H1 (cell line): Measurements from ENCODE around the gene CRTC2. TPM values are rescaled to one million over a fixed set of nuclear protein-coding genes. Genes with fewer than 3 reads are reported as not detected.

Experiments
- CTCF ChIA-PET: fragments of 300-600 bp; sonication (Branson Sonifier 250); formaldehyde crosslinking; loops from one replicate; lab custom pipeline; 2021; ENCODE audit not compliant: partially characterized antibody; lab: Charles Lee
- POLR2A ChIA-PET: fragments of 300-600 bp; sonication (Branson Sonifier 250); formaldehyde crosslinking; loops from one replicate; lab custom pipeline; 2021; ENCODE audit warnings: inconsistent platforms; ENCODE audit not compliant: partially characterized antibody; lab: Charles Lee
- DNase-seq, 2 experiments: peaks; one replicate each; pipeline versions ENCODE4 v3.0.0 to v3.0.0-alpha.2; 2010 to 2022; ENCODE audit warnings: low spot score in 2 of 2, low read depth in 1 of 2, mixed read lengths in 1 of 2
- FAIRE-seq: peaks from 2 replicates; lab custom pipeline; 2011; peaks lifted over from hg19 to GRCh38; lab: Jason Lieb, UNC
- H2AFZ ChIP-seq: 2 replicates; pipeline ENCODE4 v1.8.1; 2012; ENCODE audit warnings: low read length, inconsistent platforms
- H2AK5ac ChIP-seq: 2 replicates; pipeline ENCODE4 v1.6.1; 2013; ENCODE audit warnings: low read depth, low read length
- H2BK120ac ChIP-seq: replicated peaks from 2 replicates; pipeline ENCODE3; 2013; ENCODE audit warnings: low read depth, low read length, inconsistent platforms
- H2BK12ac ChIP-seq: 2 replicates; pipeline ENCODE4 v1.6.1; 2013; ENCODE audit warnings: low read depth, low read length
- H2BK15ac ChIP-seq: 2 replicates; pipeline ENCODE4 v1.6.1; 2013; ENCODE audit warnings: low read length
- H2BK20ac ChIP-seq: 2 replicates; pipeline ENCODE4 v1.6.1; 2013; ENCODE audit warnings: low read length
- H2BK5ac ChIP-seq: 2 replicates; pipeline ENCODE4 v1.6.1; 2013; ENCODE audit warnings: low read depth, low read length
- H3K14ac ChIP-seq: 2 replicates; pipeline ENCODE4 v1.6.1; 2013; ENCODE audit warnings: inconsistent platforms; ENCODE audit not compliant: insufficient read length
- H3K18ac ChIP-seq: 2 replicates; pipeline ENCODE4 v1.6.1; 2013; ENCODE audit warnings: low read length; ENCODE audit errors: extremely low read depth
- H3K23ac ChIP-seq: 2 replicates; pipeline ENCODE4 v1.6.1; 2013; ENCODE audit warnings: inconsistent platforms; ENCODE audit not compliant: insufficient read length
- H3K23me2 ChIP-seq: 2 replicates; pipeline ENCODE4 v1.6.1; 2013; ENCODE audit warnings: low read depth, low read length
- H3K27ac ChIP-seq: 2 replicates; pipeline ENCODE4 v1.6.1; 2011; ENCODE audit warnings: low read depth, low read length, inconsistent platforms
- H3K27me3 ChIP-seq, 4 experiments: replicated peaks in 1 of 4; 1 replicate in 1 of 4; 2 replicates in 3 of 4; pipeline versions ENCODE4 v1.6.1 to v1.8.1; 2011 to 2013; ENCODE audit warnings: low read length in 3 of 4, mild to moderate bottlenecking in 3 of 4, inconsistent platforms in 2 of 4, mixed read lengths in 2 of 4, moderate library complexity in 1 of 4; ENCODE audit not compliant: control insufficient read depth in 3 of 4, insufficient read depth in 3 of 4; ENCODE audit errors: extremely low read depth in 1 of 4
- H3K36me3 ChIP-seq, 4 experiments: 2 replicates each; pipeline versions ENCODE4 v1.6.1 to v1.8.1; 2011 to 2013; ENCODE audit warnings: mild to moderate bottlenecking in 4 of 4, low read length in 3 of 4, moderate library complexity in 2 of 4, control low read depth in 1 of 4, inconsistent platforms in 1 of 4; ENCODE audit not compliant: insufficient read depth in 4 of 4, control insufficient read depth in 2 of 4
- H3K4ac ChIP-seq: replicated peaks from 2 replicates; pipeline ENCODE3; 2013; ENCODE audit warnings: low read length, low read depth, mixed read lengths, inconsistent platforms; ENCODE audit not compliant: insufficient read length
- H3K4me1 ChIP-seq, 4 experiments: replicated peaks in 1 of 4; 1 replicate in 1 of 4; 2 replicates in 3 of 4; pipeline versions ENCODE4 v1.6.1 to v1.8.1; 2011 to 2013; ENCODE audit warnings: low read length in 3 of 4, inconsistent platforms in 2 of 4, mixed read lengths in 1 of 4; ENCODE audit not compliant: insufficient read depth in 4 of 4, control insufficient read depth in 3 of 4
- H3K4me2 ChIP-seq, 2 experiments: 2 replicates each; pipeline versions ENCODE4 v1.6.1 to v1.8.1; 2011 to 2013; ENCODE audit warnings: low read depth in 2 of 2, low read length in 2 of 2, control low read depth in 1 of 2, inconsistent platforms in 1 of 2, mild to moderate bottlenecking in 1 of 2; ENCODE audit not compliant: insufficient read depth in 1 of 2
- H3K4me3 ChIP-seq, 4 experiments: fragments of 200-600, 300-600 bp in 1 of 4; sonication (generic), shearing (Covaris generic), sonication (Bioruptor Twin) in 1 of 4; 2 replicates each; pipeline versions ENCODE4 v1.5.1 to v1.8.1; 2011 to 2016; ENCODE audit warnings: low read length in 4 of 4, low read depth in 3 of 4, control low read depth in 2 of 4, inconsistent platforms in 2 of 4, mild to moderate bottlenecking in 2 of 4, mixed read lengths in 1 of 4, moderate library complexity in 1 of 4; ENCODE audit not compliant: insufficient read depth in 2 of 4; ENCODE audit errors: extremely low read depth in 1 of 4
- H3K56ac ChIP-seq: replicated peaks from 2 replicates; pipeline ENCODE3; 2013; ENCODE audit warnings: low read depth, mild to moderate bottlenecking, mixed read lengths, low read length, inconsistent platforms; ENCODE audit not compliant: insufficient read length
- H3K79me1 ChIP-seq: 2 replicates; pipeline ENCODE4 v1.6.1; 2013; ENCODE audit warnings: low read depth, low read length, control low read depth
- H3K79me2 ChIP-seq, 2 experiments: 2 replicates each; pipeline versions ENCODE4 v1.6.1 to v1.8.1; 2012 to 2013; ENCODE audit warnings: low read length in 2 of 2, mild to moderate bottlenecking in 2 of 2, inconsistent platforms in 1 of 2; ENCODE audit not compliant: insufficient read depth in 2 of 2, control insufficient read depth in 1 of 2
- H3K9ac ChIP-seq, 4 experiments: replicated peaks in 1 of 4; 1 replicate in 1 of 4; 2 replicates in 3 of 4; pipeline versions ENCODE4 v1.6.1 to v1.8.1; 2011 to 2013; ENCODE audit warnings: low read depth in 3 of 4, low read length in 3 of 4, control low read depth in 2 of 4, mild to moderate bottlenecking in 2 of 4, moderate library complexity in 2 of 4, inconsistent platforms in 1 of 4; ENCODE audit errors: extremely low read depth in 1 of 4
- H3K9me3 ChIP-seq, 2 experiments: 2 replicates each; pipeline versions ENCODE4 v1.6.1 to v1.8.1; 2012 to 2013; ENCODE audit warnings: mild to moderate bottlenecking in 2 of 2, moderate library complexity in 2 of 2, control low read depth in 1 of 2, inconsistent platforms in 1 of 2, low read depth in 1 of 2, low read length in 1 of 2, mixed read lengths in 1 of 2; ENCODE audit not compliant: insufficient read depth in 2 of 2
- H4K20me1 ChIP-seq, 2 experiments: replicated peaks in 1 of 2; 2 replicates each; pipeline versions ENCODE3 to v1.8.1; 2011 to 2013; ENCODE audit warnings: inconsistent platforms in 2 of 2, low read length in 2 of 2, mild to moderate bottlenecking in 1 of 2; ENCODE audit not compliant: insufficient read depth in 2 of 2, control insufficient read depth in 1 of 2
- H4K5ac ChIP-seq: 2 replicates; pipeline ENCODE4 v1.6.1; 2013; ENCODE audit warnings: low read length, low read depth, mixed read lengths, inconsistent platforms; ENCODE audit not compliant: insufficient read length
- H4K8ac ChIP-seq: 2 replicates; pipeline ENCODE4 v1.8.0; 2013; ENCODE audit warnings: mild to moderate bottlenecking, moderate library complexity, low read length, inconsistent platforms; ENCODE audit not compliant: insufficient read depth; ENCODE audit errors: extremely low read depth
- H4K91ac ChIP-seq: replicated peaks from 2 replicates; pipeline ENCODE3; 2013; ENCODE audit warnings: low read length, mixed read lengths, inconsistent platforms; ENCODE audit not compliant: insufficient read length
- BACH1 ChIP-seq: IDR thresholded peaks from 2 replicates; pipeline ENCODE4 v1.6.1; 2012; ENCODE audit warnings: low read length, improper control_type of control experiment
- NRF1 ChIP-seq: IDR thresholded peaks from 2 replicates; pipeline ENCODE4 v1.6.1; 2011; ENCODE audit warnings: mild to moderate bottlenecking, low read depth, low read length, improper control_type of control experiment
- SAP30 ChIP-seq: fragments of 300-600 bp; sonication (generic); IDR thresholded peaks from 2 replicates; pipeline ENCODE4 v1.7.1; 2012; ENCODE audit warnings: low read length, moderate library complexity, mild to moderate bottlenecking, inconsistent platforms; ENCODE audit not compliant: insufficient read depth, insufficient replicate concordance
- SP1 ChIP-seq: IDR thresholded peaks from 2 replicates; pipeline ENCODE4 v1.6.1; 2011; ENCODE audit warnings: low read depth, low read length
- USF2 ChIP-seq: IDR thresholded peaks from 2 replicates; pipeline ENCODE4 v1.6.1; 2011; ENCODE audit warnings: low read length, improper control_type of control experiment
- WGBS, 2 experiments: shearing (Covaris generic) in 1 of 2; methylation state at CpG; one replicate each; pipeline versions ENCODE4 v1.1.6 to v1.1.7; 2013 to 2015; ENCODE audit warnings: low lambda C conversion rate in 2 of 2, mixed read lengths in 2 of 2, inconsistent platforms in 1 of 2, low coverage in 1 of 2, missing lambda C conversion rate in 1 of 2; ENCODE audit not compliant: insufficient replicate concordance in 2 of 2, insufficient coverage in 1 of 2, insufficient read length in 1 of 2; ENCODE audit errors: extremely low coverage in 1 of 2, missing lambda C conversion rate in 1 of 2; 5-methylcytosine and 5-hydroxymethylcytosine counted together
- polyA plus RNA-seq, 7 experiments: library from polyadenylated mRNA; depleted of rRNA in 3 of 7; stranded (reverse) in 5 of 7; unstranded in 2 of 7; fragments of >200 nt in 5 of 7; fragments of 200-250 nt in 2 of 7; gene quantifications; 1 replicate in 5 of 7; 2 replicates in 1 of 7; 4 replicates in 1 of 7; pipeline versions ENCODE4 v1.2.1 to v1.2.3, GENCODE V29; 2011 to 2013; ENCODE audit warnings: missing spikeins in 2 of 7, mixed read lengths in 2 of 7
- total RNA-seq: library from RNA; stranded (reverse); fragmentation: NEBNext Ultra II Directional; extraction: Animal tissue kit (Norgen Biotek cat#: 25700); gene quantifications from 2 replicates; pipeline ENCODE4 v1.2.1, GENCODE V29; 2021

CRTC2 gene
- total and polyA plus RNA-seq, 2 of the 8 experiments (the other 6 are each of a cell fraction or from before 2014, with no cell fraction given), result 28.6 to 34.3 TPM

- Histone ChIP-seq H3K9ac (no peak overlapping the region), H3K23me2 (no peaks in the 10 kb centered on the region), H3K23ac (no peak overlapping the region), H2BK120ac (no peak overlapping the region), H3K56ac (no peak overlapping the region), H4K20me1 (peaks cover 0 to 10% of the 10 kb centered on the region in 2 experiments), H4K8ac (no peak overlapping the region), H3K14ac (no peak overlapping the region), H3K27ac (no peak overlapping the region), H3K79me1 (no peaks in the 10 kb centered on the region; the same call in 1 of the 2 replicates), H3K36me3 (peaks cover 15 to 69% (median 50%) of the 10 kb centered on the region in 4 experiments), H2BK5ac (no peak overlapping the region), H3K4ac (no peak overlapping the region), H3K4me3 (no peak overlapping the region), H2BK12ac (no peak overlapping the region), H2AK5ac (no peak overlapping the region), H2AFZ (no peak overlapping the region), H3K27me3 (no peaks in the 10 kb centered on the region), H4K5ac (no peak overlapping the region), H3K18ac (no peak overlapping the region), H2BK20ac (no peak overlapping the region), H3K4me1 (no peaks in the 10 kb centered on the region), H4K91ac (no peak overlapping the region), H3K9me3 (no peaks in the 10 kb centered on the region), H2BK15ac (no peak overlapping the region), H3K79me2 (no peaks in the 10 kb centered on the region), H3K4me2 (no peak overlapping the region)
- POLR2A ChIA-PET, result interaction anchor here (0.6 to 6.6 kb wide), 4 partner anchors 8 to 14 kb away, joined by 3 to 60 read pairs (median 6); partner anchors contain the start of genes DENND4B and GATAD2B
- TF ChIP-seq USF2, result no peak
- no peak for TF ChIP-seq BACH1
- no peak for TF ChIP-seq NRF1
- no peak for TF ChIP-seq SP1
- TF ChIP-seq SAP30, result no peak
- FAIRE-seq (no peak), DNase-seq (no peak)
- WGBS, 2 experiments, result 88% methylated on average over 10 of the region's 10 CpGs; no CpG with 5 or more reads in 1 of the 2 experiments
- CTCF ChIA-PET, result interaction anchor here (0.6 to 1.0 kb wide), 2 partner anchors 9 to 426 kb away, joined by 3 to 7 read pairs; partner anchors contain the start of gene DENND4B
These were observed 21.1 kb downstream of the CRTC2 start for GRCh38 chr1:153937331-153937730.
